GM18505 (cell line): ENCODE measurements around the gene SPI1.

Experiments
- ATAC-seq: cut with Tn5 transposase; IDR thresholded peaks from one replicate; pipeline ENCODE4 v1.9.1; 2021; ENCODE audit not compliant: unreplicated experiment
- POLR2A ChIP-seq: IDR thresholded peaks from 4 replicates; pipeline ENCODE4 v1.6.1; 2011; ENCODE audit warnings: borderline replicate concordance; ENCODE audit not compliant: insufficient read depth, insufficient read length; ENCODE audit errors: extremely low read depth

SPI1 gene

GRCh38 chr11:47372422-47372821, 5.9 kb downstream of the SPI1 start:
- TF ChIP-seq POLR2A, result no peak
- no peak for ATAC-seq

GRCh38 chr11:47369676-47370075, 8.7 kb downstream of the SPI1 start:
- no peak for TF ChIP-seq POLR2A
- ATAC-seq, result no peak

- no peak for ATAC-seq
Observed at GRCh38 chr11:47366020-47366490, 12.3 kb downstream of the SPI1 start.

GRCh38 chr11:47361419-47361818, 16.9 kb downstream of the SPI1 start:
- no peak for ATAC-seq
- no peak for TF ChIP-seq POLR2A

More at GRCh38 chr11:47366020-47366490, 12.3 kb downstream of the SPI1 start:
- no peak for TF ChIP-seq POLR2A

GRCh38 chr11:47360341-47360740, 18.0 kb downstream of the SPI1 start:
- no peak for TF ChIP-seq POLR2A
- no peak for ATAC-seq

- ATAC-seq, result no peak
- TF ChIP-seq POLR2A, result no peak
Observed at GRCh38 chr11:47359586-47359985, 18.8 kb downstream of the SPI1 start.

- ATAC-seq, result no peak
- no peak for TF ChIP-seq POLR2A
Observed at GRCh38 chr11:47359162-47359561, 19.2 kb downstream of the SPI1 start.

- no peak for ATAC-seq
- no peak for TF ChIP-seq POLR2A
Observed at GRCh38 chr11:47358731-47359051, 19.7 kb downstream of the SPI1 start.

- no peak for TF ChIP-seq POLR2A
- no peak for ATAC-seq
Observed at GRCh38 chr11:47357985-47358730, 20.2 kb downstream of the SPI1 start.

- no peak for ATAC-seq
- TF ChIP-seq POLR2A, result no peak
Observed at GRCh38 chr11:47356998-47357329, 21.4 kb downstream of the SPI1 start.

GRCh38 chr11:47356129-47356997, 22.0 kb downstream of the SPI1 start:
- no peak for TF ChIP-seq POLR2A
- no peak for ATAC-seq

- TF ChIP-seq POLR2A, result no peak
- no peak for ATAC-seq
Observed at GRCh38 chr11:47355283-47356128, 22.8 kb downstream of the SPI1 start.

- TF ChIP-seq POLR2A, result no peak
- no peak for ATAC-seq
Observed at GRCh38 chr11:47354913-47355282, 23.4 kb downstream of the SPI1 start.
